Retinal pigment epithelial cell (primary cell): Measurements from ENCODE around the gene MRPL16.

Source experiments
- DNase-seq: peaks from one replicate; pipeline ENCODE4 v3.0.0-alpha.2; 2010; ENCODE audit warnings: low read depth
- H3K4me3 ChIP-seq: 2 replicates; pipeline ENCODE4 v1.5.1; 2011; ENCODE audit warnings: mild to moderate bottlenecking, low read length, control low read depth, moderate library complexity
- CTCF ChIP-seq: conservative IDR thresholded peaks from 2 replicates; pipeline ENCODE4 v1.5.1; 2011; ENCODE audit warnings: low read depth, low read length, control low read depth, inconsistent platforms

MRPL16 gene

GRCh38 chr11:59783632-59784090, 26.9 kb downstream of the MRPL16 start:
- no peak for DNase-seq
- H3K4me3 ChIP-seq, result no peak overlapping the region
- TF ChIP-seq CTCF, result no peak

- TF ChIP-seq CTCF, result no peak
- no peak overlapping the region for H3K4me3 ChIP-seq
- DNase-seq, result no peak
Measured at GRCh38 chr11:59782080-59782479, 28.5 kb downstream of the MRPL16 start.

- TF ChIP-seq CTCF, result no peak
- H3K4me3 ChIP-seq, result no peak overlapping the region
- DNase-seq, result no peak
Measured at GRCh38 chr11:59779487-59779886, 31.1 kb downstream of the MRPL16 start.

- no peak overlapping the region for H3K4me3 ChIP-seq
- TF ChIP-seq CTCF, result no peak
- DNase-seq, result no peak
Measured at GRCh38 chr11:59778122-59778521, 32.5 kb downstream of the MRPL16 start.

GRCh38 chr11:59777104-59777503, 33.5 kb downstream of the MRPL16 start:
- DNase-seq, result no peak
- no peak overlapping the region for H3K4me3 ChIP-seq
- TF ChIP-seq CTCF, result no peak

GRCh38 chr11:59776210-59777066, 34.1 kb downstream of the MRPL16 start:
- TF ChIP-seq CTCF, result no peak
- H3K4me3 ChIP-seq, result no peak overlapping the region
- DNase-seq, result peak; percentile 69

GRCh38 chr11:59773083-59773440, 37.5 kb downstream of the MRPL16 start:
- no peak for DNase-seq
- no peak overlapping the region for H3K4me3 ChIP-seq
- TF ChIP-seq CTCF, result no peak
